ENCODE measurements around the gene MAEA.

Gene MAEA

DNA sequence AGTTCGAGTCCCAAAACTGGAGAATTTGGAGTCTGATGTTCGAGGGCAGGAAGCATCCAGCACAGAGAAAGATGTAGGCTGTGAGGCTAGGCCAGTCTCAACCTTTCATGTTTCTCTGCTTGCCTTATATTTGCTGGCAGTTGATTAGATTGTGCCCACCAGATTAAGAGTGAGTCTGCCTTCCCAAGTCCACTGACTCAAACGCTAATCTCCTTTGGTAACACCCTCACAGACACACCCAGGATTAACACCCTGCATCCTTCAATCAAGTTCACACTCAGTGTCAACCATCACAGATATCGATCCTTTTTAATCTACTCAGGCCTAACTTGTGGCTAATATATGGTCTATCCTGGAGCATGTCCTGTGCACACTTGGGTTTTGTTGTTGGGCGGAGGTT lies 18.0 kb upstream of the MAEA start:
- DNase-seq = peak; percentile 55
- H3K36me3 ChIP-seq = no peaks in the 10 kb centered on the region
- peaks cover 11% of the 10 kb centered on the region for H3K9me3 ChIP-seq (ENCODE audit: severe bottlenecking)
- peak overlapping the region; percentile 38; the same call in 1 of the 2 replicates for H3K27ac ChIP-seq
- H3K27me3 ChIP-seq (ENCODE audit: insufficient read depth, low read depth, severe bottlenecking) = no peaks in the 10 kb centered on the region
- TF ChIP-seq, protein P1, sequence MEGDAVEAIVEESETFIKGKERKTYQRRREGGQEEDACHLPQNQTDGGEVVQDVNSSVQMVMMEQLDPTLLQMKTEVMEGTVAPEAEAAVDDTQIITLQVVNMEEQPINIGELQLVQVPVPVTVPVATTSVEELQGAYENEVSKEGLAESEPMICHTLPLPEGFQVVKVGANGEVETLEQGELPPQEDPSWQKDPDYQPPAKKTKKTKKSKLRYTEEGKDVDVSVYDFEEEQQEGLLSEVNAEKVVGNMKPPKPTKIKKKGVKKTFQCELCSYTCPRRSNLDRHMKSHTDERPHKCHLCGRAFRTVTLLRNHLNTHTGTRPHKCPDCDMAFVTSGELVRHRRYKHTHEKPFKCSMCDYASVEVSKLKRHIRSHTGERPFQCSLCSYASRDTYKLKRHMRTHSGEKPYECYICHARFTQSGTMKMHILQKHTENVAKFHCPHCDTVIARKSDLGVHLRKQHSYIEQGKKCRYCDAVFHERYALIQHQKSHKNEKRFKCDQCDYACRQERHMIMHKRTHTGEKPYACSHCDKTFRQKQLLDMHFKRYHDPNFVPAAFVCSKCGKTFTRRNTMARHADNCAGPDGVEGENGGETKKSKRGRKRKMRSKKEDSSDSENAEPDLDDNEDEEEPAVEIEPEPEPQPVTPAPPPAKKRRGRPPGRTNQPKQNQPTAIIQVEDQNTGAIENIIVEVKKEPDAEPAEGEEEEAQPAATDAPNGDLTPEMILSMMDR (IDR thresholded peaks at IDR 0.05; ENCODE audit: low read depth, low read length) = no peak
- no peak overlapping the region for H3K4me3 ChIP-seq (ENCODE audit: low read depth, low read length)

DNA sequence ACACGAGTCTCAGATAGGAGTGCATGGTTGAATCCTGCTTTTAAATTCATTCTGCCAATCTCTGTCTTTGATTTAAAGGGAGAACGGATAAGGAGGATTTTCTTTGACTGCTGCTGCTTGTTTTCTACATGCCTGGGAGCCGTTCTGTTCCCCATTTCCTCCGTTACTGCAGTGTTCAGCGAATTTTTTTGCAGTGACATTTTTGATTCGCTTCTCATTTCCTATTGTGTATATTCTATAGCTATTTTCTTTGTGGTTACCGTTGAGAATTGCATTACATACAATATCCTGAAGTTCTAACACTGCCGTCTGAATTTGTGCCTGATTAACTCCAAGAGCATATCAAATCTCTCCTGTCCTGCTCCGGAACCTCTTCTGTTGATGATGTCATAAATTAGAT lies 14.8 kb upstream of the MAEA start:
- no peak for DNase-seq
- TF ChIP-seq, protein P1 (IDR thresholded peaks at IDR 0.05; ENCODE audit: low read depth, low read length) = no peak
- Histone ChIP-seq H3K27me3 (ENCODE audit: insufficient read depth, low read depth, severe bottlenecking) (no peaks in the 10 kb centered on the region), H3K4me3 (ENCODE audit: low read depth, low read length) (no peak overlapping the region), H3K36me3 (no peaks in the 10 kb centered on the region), H3K27ac (no peak overlapping the region), H3K9me3 (ENCODE audit: severe bottlenecking) (peaks cover 6% of the 10 kb centered on the region)

DNA sequence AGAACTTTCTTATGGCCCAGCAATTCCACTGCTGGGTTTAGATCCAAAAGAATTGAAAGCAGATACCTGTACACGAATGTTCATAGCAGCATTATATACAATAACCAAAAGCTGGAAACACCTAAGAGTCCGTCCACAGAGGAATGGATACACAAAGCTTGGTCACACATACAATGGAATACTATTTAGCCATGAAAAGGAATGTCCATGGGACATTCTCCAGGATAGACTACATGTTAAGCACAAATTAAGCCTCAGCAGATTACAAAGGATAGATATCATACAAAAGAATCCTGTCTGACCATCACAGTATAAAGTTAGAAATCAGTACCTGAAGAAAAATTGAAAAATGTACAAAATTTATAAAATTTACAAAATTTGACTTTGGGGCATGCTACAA lies 12.7 kb upstream of the MAEA start:
- Histone ChIP-seq H3K9me3 (ENCODE audit: severe bottlenecking) (peaks cover 3% of the 10 kb centered on the region), H3K27ac (no peak overlapping the region), H3K27me3 (ENCODE audit: insufficient read depth, low read depth, severe bottlenecking) (no peaks in the 10 kb centered on the region), H3K36me3 (no peaks in the 10 kb centered on the region), H3K4me3 (ENCODE audit: low read depth, low read length) (no peak overlapping the region)
- no peak for DNase-seq
- TF ChIP-seq, protein P1 (IDR thresholded peaks at IDR 0.05; ENCODE audit: low read depth, low read length) = no peak

DNA sequence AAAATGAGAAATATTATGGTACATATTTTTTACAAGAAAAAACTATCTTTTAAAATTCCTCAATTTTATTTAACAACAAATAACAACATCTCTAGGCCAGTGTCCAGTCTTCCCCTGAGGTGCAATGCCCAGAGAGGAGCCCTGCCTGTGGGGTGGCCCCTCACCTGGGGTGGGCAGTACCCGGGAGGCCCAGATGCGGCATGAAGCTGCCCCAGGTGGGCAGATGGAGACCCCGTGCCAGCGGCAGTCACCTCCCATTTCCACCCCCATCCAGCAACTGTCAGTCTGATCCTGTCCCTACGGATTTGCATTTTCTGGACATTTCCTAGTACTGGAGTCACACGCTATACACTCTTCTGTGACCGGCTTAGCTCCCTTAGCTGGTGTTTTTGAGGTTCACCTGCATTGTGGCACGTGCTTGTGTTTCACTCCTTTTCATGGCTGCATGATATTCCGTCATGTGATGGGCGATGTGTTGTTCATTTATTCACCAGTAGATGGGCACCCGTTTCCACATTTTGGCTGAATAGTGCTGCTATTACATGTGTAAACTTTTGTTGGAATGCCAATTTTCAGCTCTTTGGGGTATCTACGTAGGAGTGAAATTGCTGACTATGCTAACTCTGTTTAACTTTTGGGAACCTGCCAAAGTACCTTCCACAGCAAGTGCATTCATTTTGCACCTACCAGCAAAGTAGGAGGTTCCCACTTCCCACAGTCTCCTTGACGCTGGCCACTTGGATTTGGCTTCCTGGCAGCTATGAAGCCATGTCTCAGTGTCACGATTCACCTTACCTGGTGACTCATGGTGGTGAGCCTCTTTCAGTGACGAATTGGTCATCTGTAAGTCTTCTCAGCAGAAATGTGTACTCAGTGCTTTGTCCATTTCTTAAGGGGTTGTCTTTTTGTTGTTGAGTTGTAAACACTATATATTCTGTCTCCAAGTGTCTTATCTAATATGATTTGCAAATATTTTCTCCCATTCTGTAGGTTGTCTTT lies 11.7 kb upstream of the MAEA start:
- H3K36me3 ChIP-seq = no peaks in the 10 kb centered on the region
- no peak for DNase-seq
- no peaks in the 10 kb centered on the region for H3K27me3 ChIP-seq (ENCODE audit: insufficient read depth, low read depth, severe bottlenecking)
- H3K9me3 ChIP-seq (ENCODE audit: severe bottlenecking) = peaks cover 3% of the 10 kb centered on the region
- no peak overlapping the region for H3K27ac ChIP-seq
- TF ChIP-seq, protein P1 (IDR thresholded peaks at IDR 0.05; ENCODE audit: low read depth, low read length) = no peak
- no peak overlapping the region for H3K4me3 ChIP-seq (ENCODE audit: low read depth, low read length)

DNA sequence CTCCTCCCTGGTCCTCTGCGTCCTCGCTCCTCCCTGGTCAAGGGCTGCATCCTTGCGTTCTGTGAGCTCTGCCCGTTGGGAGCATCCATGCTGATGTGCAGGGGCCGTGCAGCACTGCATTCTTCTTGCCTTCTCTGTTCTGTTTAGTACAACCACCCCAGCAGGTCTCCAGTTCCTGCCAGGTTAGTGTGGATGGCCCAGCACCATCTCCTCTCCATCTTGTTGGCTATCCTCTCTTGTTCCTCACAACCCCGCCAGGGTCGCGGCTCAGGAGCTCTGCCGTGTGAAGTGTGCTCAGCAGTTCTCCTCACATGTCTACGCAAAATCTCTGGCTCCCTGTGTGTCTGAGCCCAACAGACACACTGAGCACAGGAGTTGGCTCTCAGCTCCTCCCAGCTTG lies 10.4 kb upstream of the MAEA start:
- TF ChIP-seq, protein P1 (IDR thresholded peaks at IDR 0.05; ENCODE audit: low read depth, low read length) = no peak
- DNase-seq = no peak
- Histone ChIP-seq H3K27ac (no peak overlapping the region), H3K9me3 (ENCODE audit: severe bottlenecking) (peaks cover 3% of the 10 kb centered on the region), H3K4me3 (ENCODE audit: low read depth, low read length) (no peak overlapping the region), H3K27me3 (ENCODE audit: insufficient read depth, low read depth, severe bottlenecking) (no peaks in the 10 kb centered on the region), H3K36me3 (no peaks in the 10 kb centered on the region)

Measured in WERI-Rb-1 (cell line).